ENCODE measurements around the gene CYLD. TPM values are rescaled to one million over a fixed set of nuclear protein-coding genes. Genes with fewer than 3 reads are reported as not detected.
A peak's percentile ranks its signal among the peaks of the same experiment; 100 is the strongest.

The CYLD gene
- total RNA-seq = 100 to 1,000 TPM; 194 to 222 TPM

- H3K36me3 Mint-ChIP-seq (ENCODE audit: insufficient read depth in 2 of 2) = peaks cover 6 to 21% of the 10 kb centered on the region in 2 donors
- H3K9me3 Mint-ChIP-seq = peaks cover 0 to 1% of the 10 kb centered on the region in 2 donors
- H3K27me3 Mint-ChIP-seq (ENCODE audit: low read depth) = no peaks in the 10 kb centered on the region
- H3K27ac Mint-ChIP-seq = peak within 1 kb of the TSS; percentile 96
- peaks cover 57% of the 10 kb centered on the region for H3K4me1 Mint-ChIP-seq (ENCODE audit: low read depth)
- ATAC-seq (replicated peaks in 1 of 2) (peak; percentile 88), DNase-seq (peak; percentile 99 to 100)
- peak within 1 kb of the TSS; percentile 94 to 99 for H3K4me3 Mint-ChIP-seq
Measured at GRCh38 chr16:50741781-50742575, at the start of gene CYLD. TSS of gene CYLD (plus strand) at chr16:50742086. CDS start at chr16:50749699, 7,613 bp downstream.

- Mint-ChIP-seq H3K27me3 (ENCODE audit: low read depth) (no peaks in the 10 kb centered on the region), H3K27ac (no peak overlapping the region), H3K4me1 (ENCODE audit: low read depth) (peaks cover 73% of the 10 kb centered on the region), H3K4me3 (peak overlapping the region; percentile 60 to 82), H3K9me3 (no peaks in the 10 kb centered on the region), H3K36me3 (ENCODE audit: insufficient read depth in 2 of 2) (peaks cover 9 to 16% of the 10 kb centered on the region in 2 donors)
- no peak for ATAC-seq (replicated peaks in 1 of 2)
- DNase-seq = no peak
Measured at GRCh38 chr16:50692644-50692998, 49.3 kb upstream of the CYLD start.

GRCh38 chr16:50692999-50693781 is 48.7 kb upstream of the CYLD start, which contains the start of gene NOD2:
TSS of gene NOD2 (plus strand) at chr16:50693606. CDS start at chr16:50699496, 5,890 bp downstream.
- no peaks in the 10 kb centered on the region for H3K9me3 Mint-ChIP-seq
- H3K4me3 Mint-ChIP-seq = peak within 1 kb of the TSS; percentile 85 to 91
- peak; percentile 58 to 62 for ATAC-seq (replicated peaks in 1 of 2)
- H3K27me3 Mint-ChIP-seq (ENCODE audit: low read depth) = no peaks in the 10 kb centered on the region
- DNase-seq = peak; percentile 41 to 56
- H3K36me3 Mint-ChIP-seq (ENCODE audit: insufficient read depth in 2 of 2) = peaks cover 9 to 16% of the 10 kb centered on the region in 2 donors
- H3K27ac Mint-ChIP-seq = peak within 1 kb of the TSS; percentile 70
- H3K4me1 Mint-ChIP-seq (ENCODE audit: low read depth) = peaks cover 79% of the 10 kb centered on the region

- Mint-ChIP-seq H3K4me1 (ENCODE audit: low read depth) (peaks cover 83% of the 10 kb centered on the region), H3K4me3 (peak overlapping the region; percentile 85 to 91), H3K36me3 (ENCODE audit: insufficient read depth in 2 of 2) (peaks cover 9 to 21% of the 10 kb centered on the region in 2 donors), H3K27me3 (ENCODE audit: low read depth) (no peaks in the 10 kb centered on the region), H3K9me3 (no peaks in the 10 kb centered on the region), H3K27ac (peak overlapping the region; percentile 70)
- ATAC-seq (replicated peaks in 1 of 2) (no peak), DNase-seq (no peak)
Measured at GRCh38 chr16:50694206-50694605, 47.7 kb upstream of the CYLD start.

- ATAC-seq (replicated peaks in 1 of 2) (no peak), DNase-seq (no peak)
- Mint-ChIP-seq H3K4me1 (ENCODE audit: low read depth) (peaks cover 87% of the 10 kb centered on the region), H3K27me3 (ENCODE audit: low read depth) (no peaks in the 10 kb centered on the region), H3K36me3 (ENCODE audit: insufficient read depth in 2 of 2) (peaks cover 9 to 26% of the 10 kb centered on the region in 2 donors), H3K9me3 (no peaks in the 10 kb centered on the region), H3K4me3 (peak overlapping the region; percentile 85 to 91), H3K27ac (peak overlapping the region; percentile 35)
Measured at GRCh38 chr16:50695017-50696000, 46.6 kb upstream of the CYLD start.

- no peak for DNase-seq
- Mint-ChIP-seq H3K36me3 (ENCODE audit: insufficient read depth in 2 of 2) (peaks cover 11 to 28% of the 10 kb centered on the region in 2 donors), H3K9me3 (no peaks in the 10 kb centered on the region), H3K27ac (peak overlapping the region; percentile 24), H3K27me3 (ENCODE audit: low read depth) (no peaks in the 10 kb centered on the region), H3K4me1 (ENCODE audit: low read depth) (peaks cover 87% of the 10 kb centered on the region), H3K4me3 (peak overlapping the region; percentile 38 to 79)
- ATAC-seq (replicated peaks in 1 of 2) = no peak
Measured at GRCh38 chr16:50696126-50696525, 45.8 kb upstream of the CYLD start.

GRCh38 chr16:50696575-50697420 is 45.1 kb upstream of the CYLD start:
- ATAC-seq (replicated peaks in 1 of 2) = peak; percentile 33 to 61
- Mint-ChIP-seq H3K27me3 (ENCODE audit: low read depth) (no peaks in the 10 kb centered on the region), H3K4me1 (ENCODE audit: low read depth) (peaks cover 91% of the 10 kb centered on the region), H3K36me3 (ENCODE audit: insufficient read depth in 2 of 2) (peaks cover 12 to 32% of the 10 kb centered on the region in 2 donors), H3K4me3 (peak overlapping the region; percentile 66 to 79), H3K9me3 (no peaks in the 10 kb centered on the region), H3K27ac (peak overlapping the region; percentile 24)
- DNase-seq = peak; percentile 63 to 71

- Mint-ChIP-seq H3K36me3 (ENCODE audit: insufficient read depth in 2 of 2) (peaks cover 12 to 32% of the 10 kb centered on the region in 2 donors), H3K9me3 (no peaks in the 10 kb centered on the region), H3K4me1 (ENCODE audit: low read depth) (peaks cover 87% of the 10 kb centered on the region), H3K27ac (peak overlapping the region; percentile 76), H3K27me3 (ENCODE audit: low read depth) (no peaks in the 10 kb centered on the region), H3K4me3 (peak overlapping the region; percentile 66 to 79)
- DNase-seq (no peak), ATAC-seq (replicated peaks in 1 of 2) (no peak)
Measured at GRCh38 chr16:50697421-50697715, 44.5 kb upstream of the CYLD start.

GRCh38 chr16:50697881-50698767 is 43.8 kb upstream of the CYLD start:
- peak; percentile 66 to 70 for DNase-seq
- H3K4me3 Mint-ChIP-seq = peak overlapping the region; percentile 66 to 79
- H3K27me3 Mint-ChIP-seq (ENCODE audit: low read depth) = no peaks in the 10 kb centered on the region
- H3K36me3 Mint-ChIP-seq (ENCODE audit: insufficient read depth in 2 of 2) = peaks cover 9 to 33% of the 10 kb centered on the region in 2 donors
- H3K27ac Mint-ChIP-seq = peak overlapping the region; percentile 76
- ATAC-seq (replicated peaks in 1 of 2) = peak; percentile 31 to 43
- peaks cover 80% of the 10 kb centered on the region for H3K4me1 Mint-ChIP-seq (ENCODE audit: low read depth)
- no peaks in the 10 kb centered on the region for H3K9me3 Mint-ChIP-seq

- peak; percentile 81 to 91 for ATAC-seq (replicated peaks in 1 of 2)
- peaks cover 15 to 38% of the 10 kb centered on the region in 2 donors for H3K36me3 Mint-ChIP-seq (ENCODE audit: insufficient read depth in 2 of 2)
Measured at GRCh38 chr16:50699326-50700159, 42.3 kb upstream of the CYLD start.

More at GRCh38 chr16:50699326-50700159, 42.3 kb upstream of the CYLD start:
- peaks cover 71% of the 10 kb centered on the region for H3K4me1 Mint-ChIP-seq (ENCODE audit: low read depth)
- H3K4me3 Mint-ChIP-seq = peak overlapping the region; percentile 66 to 79
- H3K27me3 Mint-ChIP-seq (ENCODE audit: low read depth) = no peaks in the 10 kb centered on the region
- H3K27ac Mint-ChIP-seq = peak overlapping the region; percentile 76
- H3K9me3 Mint-ChIP-seq = peaks cover 2 to 5% of the 10 kb centered on the region in 2 donors
- peak; percentile 73 to 84 for DNase-seq
